Erythroblast (primary cell): ENCODE results near the gene MSH3.

Experiments
- GATA1 ChIP-seq: IDR thresholded peaks from 2 replicates; pipeline ENCODE4 v1.6.1; 2011; ENCODE audit warnings: low read depth, mild to moderate bottlenecking, control low read depth, low read length, moderate library complexity
- POLR2A ChIP-seq: IDR thresholded peaks from 2 replicates; pipeline ENCODE4 v1.6.1; 2011; ENCODE audit warnings: mild to moderate bottlenecking, low read length

DNA sequence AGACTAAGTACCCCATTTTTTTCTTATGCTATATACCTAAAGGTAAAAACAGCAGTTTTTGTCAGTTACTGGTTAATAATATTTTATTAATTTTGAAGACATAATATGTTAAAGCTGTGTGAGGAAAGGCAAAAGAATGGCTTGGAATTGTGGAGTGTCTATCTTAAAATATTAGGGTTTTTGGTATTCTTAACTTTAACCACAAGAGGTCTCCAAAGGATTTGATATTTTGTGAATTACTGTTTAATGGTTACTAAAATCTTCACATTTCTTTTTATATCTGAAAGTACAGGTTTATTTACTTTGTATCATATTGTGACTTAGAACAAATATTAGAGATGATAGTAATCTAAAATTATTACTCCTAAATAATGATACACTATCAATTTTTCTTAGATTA, 32.3 kb downstream of the MSH3 start:
- no peak for TF ChIP-seq POLR2A
- no peak for TF ChIP-seq GATA1
